Measurements from ENCODE around the gene DLEC1.
A peak's percentile ranks its signal among the peaks of the same experiment; 100 is the strongest.

The DLEC1 gene

GRCh38 chr3:37999836-38000235 is 39.2 kb upstream of the DLEC1 start:
- no peak for TF ChIP-seq CTCF (IDR thresholded peaks at IDR 0.05; ENCODE audit: low read depth, low read length, missing control alignments)
- Histone ChIP-seq H3K36me3 (replicated peaks) (peaks cover 2% of the 10 kb centered on the region), H3K4me3 (ENCODE audit: low read depth, low read length) (no peak overlapping the region), H3K27ac (no peak overlapping the region), H3K27me3 (replicated peaks) (no peaks in the 10 kb centered on the region)
- in situ Hi-C loops (cut with HindIII; ENCODE audit: low pct_ligation_motif_present, low sequenced_read_pairs), result no loop called here
- no peak for DNase-seq

GRCh38 chr3:38000242-38000916 is 38.6 kb upstream of the DLEC1 start:
- Histone ChIP-seq H3K4me3 (ENCODE audit: low read depth, low read length) (no peak overlapping the region), H3K27ac (no peak overlapping the region), H3K27me3 (replicated peaks) (no peaks in the 10 kb centered on the region), H3K36me3 (replicated peaks) (peaks cover 2% of the 10 kb centered on the region)
- DNase-seq, result no peak
- in situ Hi-C loops (cut with HindIII; ENCODE audit: low pct_ligation_motif_present, low sequenced_read_pairs), result no loop called here
- TF ChIP-seq CTCF (IDR thresholded peaks at IDR 0.05; ENCODE audit: low read depth, low read length, missing control alignments), result no peak

GRCh38 chr3:38000965-38001455 is 38.0 kb upstream of the DLEC1 start:
- DNase-seq, result no peak
- H3K27me3 ChIP-seq (replicated peaks), result no peaks in the 10 kb centered on the region
- in situ Hi-C loops (cut with HindIII; ENCODE audit: low pct_ligation_motif_present, low sequenced_read_pairs), result no loop called here
- H3K4me3 ChIP-seq (ENCODE audit: low read depth, low read length), result no peak overlapping the region
- peaks cover 2% of the 10 kb centered on the region for H3K36me3 ChIP-seq (replicated peaks)
- no peak overlapping the region for H3K27ac ChIP-seq
- TF ChIP-seq CTCF (IDR thresholded peaks at IDR 0.05; ENCODE audit: low read depth, low read length, missing control alignments), result no peak

GRCh38 chr3:38001456-38002081 is 37.4 kb upstream of the DLEC1 start:
- Histone ChIP-seq H3K36me3 (replicated peaks) (peaks cover 4% of the 10 kb centered on the region), H3K27ac (no peak overlapping the region), H3K4me3 (ENCODE audit: low read depth, low read length) (no peak overlapping the region), H3K27me3 (replicated peaks) (no peaks in the 10 kb centered on the region)
- DNase-seq, result no peak
- in situ Hi-C loops (cut with HindIII; ENCODE audit: low pct_ligation_motif_present, low sequenced_read_pairs), result no loop called here
- peak; percentile 43 for TF ChIP-seq CTCF (IDR thresholded peaks at IDR 0.05; ENCODE audit: low read depth, low read length, missing control alignments)

GRCh38 chr3:38002291-38002876 is 36.6 kb upstream of the DLEC1 start:
- no peak overlapping the region for H3K27ac ChIP-seq
- in situ Hi-C loops (cut with HindIII; ENCODE audit: low pct_ligation_motif_present, low sequenced_read_pairs), result no loop called here
- H3K36me3 ChIP-seq (replicated peaks), result peaks cover 4% of the 10 kb centered on the region
- H3K4me3 ChIP-seq (ENCODE audit: low read depth, low read length), result no peak overlapping the region
- DNase-seq, result no peak
- TF ChIP-seq CTCF (IDR thresholded peaks at IDR 0.05; ENCODE audit: low read depth, low read length, missing control alignments), result no peak
- no peaks in the 10 kb centered on the region for H3K27me3 ChIP-seq (replicated peaks)

Data from brain microvascular endothelial cell (primary cell).